Natural killer cell treated with Interleukin-12 subunit alpha and Interleukin-12 subunit beta and Interleukin-15 and Interleukin-18, amount 100 ng/mL, for 72 hours (primary cell): ENCODE results near the gene LYZ. TPM values are rescaled to one million over a fixed set of nuclear protein-coding genes. Genes with fewer than 3 reads are reported as not detected.
"Not testable (repeated sequence)": the region's sequence is repeated elsewhere in the genome, so short reads cannot be mapped to it uniquely, and the experiment has no call there.

Experiments used
- ATAC-seq, 2 donors: fragments of 150-1000 bp; cut with Tn5 transposase in 1 of 2; sonication (Bioruptor Pico), chemical (Tn5 transposase) in 1 of 2; 2 replicates each; pipeline ENCODE4 v1.10.0; 2021
- DNase-seq: peaks from one replicate; pipeline ENCODE4 v3.0.0; 2022; ENCODE audit warnings: low spot score
- H3K27ac Mint-ChIP-seq, 2 donors: 1 replicate in 1 of 2; 2 replicates in 1 of 2; pipeline ENCODE4 v1.8.0; 2022; ENCODE audit warnings: mixed read lengths in 2 of 2, mild to moderate bottlenecking in 1 of 2, moderate library complexity in 1 of 2
- H3K27me3 Mint-ChIP-seq, 2 donors: 1 replicate in 1 of 2; 2 replicates in 1 of 2; pipeline ENCODE4 v1.8.0; 2022; ENCODE audit warnings: mixed read lengths in 2 of 2
- H3K36me3 Mint-ChIP-seq: one replicate; pipeline ENCODE4 v1.8.0; 2022; ENCODE audit warnings: mixed read lengths
- H3K4me1 Mint-ChIP-seq, 2 donors: 1 replicate in 1 of 2; 2 replicates in 1 of 2; pipeline ENCODE4 v1.8.0; 2022; ENCODE audit warnings: low read depth in 2 of 2, mixed read lengths in 2 of 2, mild to moderate bottlenecking in 1 of 2
- H3K4me3 Mint-ChIP-seq: one replicate; pipeline ENCODE4 v1.8.0; 2022; ENCODE audit warnings: mixed read lengths
- H3K9me3 Mint-ChIP-seq: 2 replicates; pipeline ENCODE4 v1.8.0; 2022; ENCODE audit warnings: mixed read lengths
- total RNA-seq, 2 donors: library from RNA; stranded (reverse); gene quantifications; one replicate each; pipeline ENCODE4 v1.2.3, GENCODE V29; 2022

Gene LYZ
- total RNA-seq = under 1 TPM in 1 of 2 donors, not detected in 1; 0.36 TPM

- no peak for DNase-seq
- H3K4me1 Mint-ChIP-seq = no peaks in the 10 kb centered on the region
- H3K9me3 Mint-ChIP-seq = no peaks in the 10 kb centered on the region
- ATAC-seq = no peak
- H3K36me3 Mint-ChIP-seq = no peaks in the 10 kb centered on the region
- peaks cover 0 to 8% of the 10 kb centered on the region in 2 donors for H3K27me3 Mint-ChIP-seq
- no peak within 1 kb of the TSS for H3K4me3 Mint-ChIP-seq
- no peak within 1 kb of the TSS for H3K27ac Mint-ChIP-seq
Observed at GRCh38 chr12:69348162-69348938, at the start of gene LYZ. Gene LYZ (plus strand): TSS chr12:69348381. CDS start chr12:69348409, 28 bp downstream.

- no peak overlapping the region for H3K4me3 Mint-ChIP-seq
- no peaks in the 10 kb centered on the region for H3K36me3 Mint-ChIP-seq
- no peak overlapping the region for H3K27ac Mint-ChIP-seq
- no peak for DNase-seq
- no peak for ATAC-seq
- no peaks in the 10 kb centered on the region for H3K9me3 Mint-ChIP-seq
- H3K4me1 Mint-ChIP-seq = no peaks in the 10 kb centered on the region
- H3K27me3 Mint-ChIP-seq = peaks cover 3 to 30% of the 10 kb centered on the region in 2 donors
Observed at GRCh38 chr12:69298947-69299346, 49.2 kb upstream of the LYZ start.

- Mint-ChIP-seq H3K4me3 (no peak overlapping the region), H3K27me3 (peaks cover 11 to 43% of the 10 kb centered on the region in 2 donors), H3K27ac (no peak overlapping the region), H3K4me1 (no peaks in the 10 kb centered on the region), H3K36me3 (peaks cover 23% of the 10 kb centered on the region), H3K9me3 (peaks cover 6% of the 10 kb centered on the region)
- no peak for ATAC-seq
- DNase-seq = no peak
Observed at GRCh38 chr12:69304284-69304683, 43.9 kb upstream of the LYZ start.

- DNase-seq (no peak), ATAC-seq (no peak)
- Mint-ChIP-seq H3K36me3 (peaks cover 20% of the 10 kb centered on the region), H3K27me3 (peaks cover 15 to 24% of the 10 kb centered on the region in 2 donors), H3K9me3 (peaks cover 6% of the 10 kb centered on the region), H3K4me3 (no peak overlapping the region), H3K27ac (no peak overlapping the region), H3K4me1 (no peaks in the 10 kb centered on the region)
Observed at GRCh38 chr12:69309461-69309860, 38.7 kb upstream of the LYZ start.

- H3K4me3 Mint-ChIP-seq = no peak overlapping the region
- H3K36me3 Mint-ChIP-seq = no peaks in the 10 kb centered on the region
- H3K9me3 Mint-ChIP-seq = no peaks in the 10 kb centered on the region
- no peaks in the 10 kb centered on the region for H3K4me1 Mint-ChIP-seq
- peaks cover 0 to 3% of the 10 kb centered on the region in 2 donors for H3K27me3 Mint-ChIP-seq
- no peak overlapping the region for H3K27ac Mint-ChIP-seq
- ATAC-seq (no peak), DNase-seq (no peak)
Observed at GRCh38 chr12:69313209-69313608, 35.0 kb upstream of the LYZ start.

GRCh38 chr12:69316784-69317183 lies 31.4 kb upstream of the LYZ start:
- not testable (repeated sequence) for H3K4me3 Mint-ChIP-seq, H3K9me3 Mint-ChIP-seq, H3K27ac Mint-ChIP-seq, H3K4me1 Mint-ChIP-seq, ATAC-seq, H3K36me3 Mint-ChIP-seq, DNase-seq
- peaks cover 9 to 22% of the 10 kb centered on the region in 2 donors for H3K27me3 Mint-ChIP-seq

- H3K4me1 Mint-ChIP-seq, H3K4me3 Mint-ChIP-seq, H3K27ac Mint-ChIP-seq, DNase-seq, ATAC-seq, H3K9me3 Mint-ChIP-seq, H3K36me3 Mint-ChIP-seq: not testable (repeated sequence)
- H3K27me3 Mint-ChIP-seq = peaks cover 9 to 22% of the 10 kb centered on the region in 2 donors
Observed at GRCh38 chr12:69317233-69317632, 30.9 kb upstream of the LYZ start.

GRCh38 chr12:69318225-69318624 lies 30.0 kb upstream of the LYZ start:
- H3K36me3 Mint-ChIP-seq = peaks cover 6% of the 10 kb centered on the region
- no peak for DNase-seq
- H3K9me3 Mint-ChIP-seq = no peaks in the 10 kb centered on the region
- H3K4me1 Mint-ChIP-seq = no peaks in the 10 kb centered on the region
- no peak overlapping the region for H3K4me3 Mint-ChIP-seq
- no peak for ATAC-seq
- H3K27me3 Mint-ChIP-seq = peaks cover 9 to 23% of the 10 kb centered on the region in 2 donors
- no peak overlapping the region for H3K27ac Mint-ChIP-seq

GRCh38 chr12:69321351-69321750 lies 26.8 kb upstream of the LYZ start:
- Mint-ChIP-seq H3K9me3 (no peaks in the 10 kb centered on the region), H3K27me3 (peaks cover 14 to 32% of the 10 kb centered on the region in 2 donors), H3K36me3 (peaks cover 6% of the 10 kb centered on the region), H3K4me3 (no peak overlapping the region), H3K4me1 (no peaks in the 10 kb centered on the region), H3K27ac (no peak overlapping the region)
- ATAC-seq (peak in 1 of 2 donors; percentile 33), DNase-seq (no peak)

GRCh38 chr12:69324797-69325466 lies 23.2 kb upstream of the LYZ start:
- H3K36me3 Mint-ChIP-seq = no peaks in the 10 kb centered on the region
- no peak for DNase-seq
- no peak overlapping the region for H3K4me3 Mint-ChIP-seq
- no peak for ATAC-seq
- H3K27ac Mint-ChIP-seq = no peak overlapping the region
- no peaks in the 10 kb centered on the region for H3K9me3 Mint-ChIP-seq
- peaks cover 14 to 31% of the 10 kb centered on the region in 2 donors for H3K27me3 Mint-ChIP-seq
- peaks cover 4 to 5% of the 10 kb centered on the region in 2 donors for H3K4me1 Mint-ChIP-seq

- Mint-ChIP-seq H3K4me3 (no peak overlapping the region), H3K27ac (peak overlapping the region in 1 of 2 donors; percentile 22), H3K27me3 (peaks cover 7 to 12% of the 10 kb centered on the region in 2 donors), H3K9me3 (no peaks in the 10 kb centered on the region), H3K36me3 (no peaks in the 10 kb centered on the region), H3K4me1 (peaks cover 12 to 26% of the 10 kb centered on the region in 2 donors)
- DNase-seq = no peak
- no peak for ATAC-seq
Observed at GRCh38 chr12:69328426-69328825, 19.8 kb upstream of the LYZ start.

GRCh38 chr12:69329669-69330428 lies 18.3 kb upstream of the LYZ start:
- H3K27me3 Mint-ChIP-seq = peaks cover 2 to 6% of the 10 kb centered on the region in 2 donors
- no peaks in the 10 kb centered on the region for H3K9me3 Mint-ChIP-seq
- no peaks in the 10 kb centered on the region for H3K36me3 Mint-ChIP-seq
- peak overlapping the region; percentile 70 to 76 for H3K27ac Mint-ChIP-seq
- DNase-seq (no peak), ATAC-seq (no peak)
- peak overlapping the region; percentile 93 for H3K4me3 Mint-ChIP-seq
- peaks cover 12 to 26% of the 10 kb centered on the region in 2 donors for H3K4me1 Mint-ChIP-seq

GRCh38 chr12:69330475-69331473 lies 17.4 kb upstream of the LYZ start:
- peak overlapping the region; percentile 93 for H3K4me3 Mint-ChIP-seq
- DNase-seq (no peak), ATAC-seq (peak; percentile 76 to 85)
- peaks cover 2 to 6% of the 10 kb centered on the region in 2 donors for H3K27me3 Mint-ChIP-seq
- no peaks in the 10 kb centered on the region for H3K36me3 Mint-ChIP-seq
- peak overlapping the region; percentile 70 to 76 for H3K27ac Mint-ChIP-seq
- H3K9me3 Mint-ChIP-seq = no peaks in the 10 kb centered on the region
- H3K4me1 Mint-ChIP-seq = peaks cover 12 to 26% of the 10 kb centered on the region in 2 donors
